CD4-positive, alpha-beta T cell treated with Interleukin-17A for 1 hour (primary cell): Measurements from ENCODE around the gene C22orf23.
"Not testable (repeated sequence)": the region's sequence is repeated elsewhere in the genome, so short reads cannot be mapped to it uniquely, and the experiment has no call there.

Experiments
- DNase-seq: peaks from one replicate; pipeline ENCODE4 v3.0.0-alpha.2; 2020

Gene C22orf23

GRCh38 chr22:37951305-37951704 is 2.1 kb downstream of the C22orf23 start:
- DNase-seq: no peak

- DNase-seq: not testable (repeated sequence)
Measured at GRCh38 chr22:37947142-37947795, 6.1 kb downstream of the C22orf23 start.

- not testable (repeated sequence) for DNase-seq
Measured at GRCh38 chr22:37944423-37944822, 9.0 kb downstream of the C22orf23 start.

- no peak for DNase-seq
Measured at GRCh38 chr22:37943825-37944198, 9.6 kb downstream of the C22orf23 start.

GRCh38 chr22:37943136-37943824 is 10.1 kb downstream of the C22orf23 start:
- DNase-seq: no peak

GRCh38 chr22:37942133-37942532 is 11.3 kb downstream of the C22orf23 start:
- no peak for DNase-seq

GRCh38 chr22:37940698-37941376 is 12.6 kb downstream of the C22orf23 start:
- no peak for DNase-seq

GRCh38 chr22:37933711-37934376 is 19.6 kb downstream of the C22orf23 start:
- peak; percentile 79 for DNase-seq

GRCh38 chr22:37932821-37933578 is 20.4 kb downstream of the C22orf23 start:
- no peak for DNase-seq

GRCh38 chr22:37932401-37932800 is 21.0 kb downstream of the C22orf23 start:
- DNase-seq: no peak

GRCh38 chr22:37931893-37932389 is 21.5 kb downstream of the C22orf23 start:
- DNase-seq: no peak

GRCh38 chr22:37930952-37931440 is 22.4 kb downstream of the C22orf23 start:
- DNase-seq: no peak

GRCh38 chr22:37930270-37930951 is 23.0 kb downstream of the C22orf23 start:
- DNase-seq: no peak

GRCh38 chr22:37929390-37929789 is 24.0 kb downstream of the C22orf23 start:
- DNase-seq: no peak

GRCh38 chr22:37927637-37927936 is 25.8 kb downstream of the C22orf23 start:
- DNase-seq: no peak

GRCh38 chr22:37926771-37927636 is 26.4 kb downstream of the C22orf23 start:
- no peak for DNase-seq

- no peak for DNase-seq
Measured at GRCh38 chr22:37926358-37926757, 27.0 kb downstream of the C22orf23 start.

GRCh38 chr22:37925767-37926166 is 27.6 kb downstream of the C22orf23 start:
- DNase-seq: no peak

- DNase-seq: no peak
Measured at GRCh38 chr22:37925330-37925729, 28.1 kb downstream of the C22orf23 start.

- DNase-seq: no peak
Measured at GRCh38 chr22:37924386-37925065, 28.9 kb downstream of the C22orf23 start.
